OCI-LY1 (cell line): ENCODE results near the gene BCL7B.

Source experiments
- EZH2 ChIP-seq: fragments of 200-600 bp; sonication (generic), shearing (Covaris generic); IDR thresholded peaks from 2 replicates; pipeline ENCODE4 v1.8.0; 2017; ENCODE audit warnings: borderline replicate concordance, mixed run types, mild to moderate bottlenecking, antibody characterized with exemption, low read length, moderate library complexity, mixed read lengths
- TF ChIP-seq, protein P1 (sequence below): fragments of 200-600 bp; sonication (generic), shearing (Covaris generic); IDR thresholded peaks from 2 replicates; pipeline ENCODE4 v1.5.1; 2017; ENCODE audit warnings: mild to moderate bottlenecking, antibody characterized with exemption, low read length, moderate library complexity, mixed read lengths

DNA sequence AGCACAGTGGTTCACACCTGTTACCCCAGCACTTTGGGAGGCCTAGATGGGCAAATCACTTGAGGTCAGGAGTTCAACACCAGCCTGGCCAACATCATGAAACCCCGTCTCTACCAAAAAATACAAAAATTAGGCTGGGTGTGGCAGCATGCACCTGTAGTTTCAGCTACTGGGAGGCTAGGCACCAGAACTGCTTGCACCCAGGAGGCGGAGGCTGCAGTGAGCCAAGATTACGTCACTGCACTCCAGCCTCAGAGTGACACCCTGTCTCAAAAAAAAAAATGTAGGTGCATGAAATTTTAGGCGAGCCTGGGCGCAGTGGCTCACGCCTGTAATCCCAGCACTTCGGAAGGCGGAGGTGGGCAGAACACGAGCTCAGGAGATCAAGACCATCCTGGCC is 9.6 kb downstream of the BCL7B start:
- TF ChIP-seq, protein P1, sequence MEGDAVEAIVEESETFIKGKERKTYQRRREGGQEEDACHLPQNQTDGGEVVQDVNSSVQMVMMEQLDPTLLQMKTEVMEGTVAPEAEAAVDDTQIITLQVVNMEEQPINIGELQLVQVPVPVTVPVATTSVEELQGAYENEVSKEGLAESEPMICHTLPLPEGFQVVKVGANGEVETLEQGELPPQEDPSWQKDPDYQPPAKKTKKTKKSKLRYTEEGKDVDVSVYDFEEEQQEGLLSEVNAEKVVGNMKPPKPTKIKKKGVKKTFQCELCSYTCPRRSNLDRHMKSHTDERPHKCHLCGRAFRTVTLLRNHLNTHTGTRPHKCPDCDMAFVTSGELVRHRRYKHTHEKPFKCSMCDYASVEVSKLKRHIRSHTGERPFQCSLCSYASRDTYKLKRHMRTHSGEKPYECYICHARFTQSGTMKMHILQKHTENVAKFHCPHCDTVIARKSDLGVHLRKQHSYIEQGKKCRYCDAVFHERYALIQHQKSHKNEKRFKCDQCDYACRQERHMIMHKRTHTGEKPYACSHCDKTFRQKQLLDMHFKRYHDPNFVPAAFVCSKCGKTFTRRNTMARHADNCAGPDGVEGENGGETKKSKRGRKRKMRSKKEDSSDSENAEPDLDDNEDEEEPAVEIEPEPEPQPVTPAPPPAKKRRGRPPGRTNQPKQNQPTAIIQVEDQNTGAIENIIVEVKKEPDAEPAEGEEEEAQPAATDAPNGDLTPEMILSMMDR, result no peak
- TF ChIP-seq EZH2, result no peak
